ENCODE data around the gene F2RL3.

Gene F2RL3

DNA sequence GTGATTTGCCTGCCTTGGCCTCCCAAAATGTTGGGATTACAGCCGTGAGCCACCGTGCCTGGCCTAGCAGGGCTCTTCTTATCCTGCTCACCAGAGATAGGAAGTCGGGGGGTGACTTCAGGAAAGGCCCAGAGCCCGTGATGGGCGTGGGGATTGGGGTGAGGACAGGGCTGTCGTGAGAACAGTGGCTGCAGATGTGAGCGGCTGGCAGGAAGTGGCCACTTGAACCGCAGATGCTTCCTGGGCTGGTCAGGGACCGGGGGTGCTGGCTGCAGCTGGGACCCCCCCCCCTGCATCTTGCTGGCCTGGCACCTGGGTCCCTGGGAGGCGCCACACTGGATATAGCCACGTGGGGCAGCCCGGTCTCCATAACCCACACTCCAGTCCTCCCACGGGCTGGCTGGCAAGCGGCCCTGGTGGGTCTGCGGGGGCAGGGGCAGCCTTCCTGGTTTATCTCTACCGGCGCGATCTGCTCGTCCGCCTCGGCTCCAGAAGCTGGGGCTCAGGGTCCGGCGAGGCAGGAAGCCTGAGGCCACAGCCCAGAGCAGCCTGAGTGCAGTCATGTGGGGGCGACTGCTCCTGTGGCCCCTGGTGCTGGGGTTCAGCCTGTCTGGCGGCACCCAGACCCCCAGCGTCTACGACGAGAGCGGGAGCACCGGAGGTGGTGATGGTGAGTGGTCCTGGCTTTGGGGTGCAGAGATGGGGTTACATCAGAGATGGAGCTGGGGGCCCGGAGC lies at the start of gene F2RL3:
TSS of gene F2RL3 (plus strand) at position 371 of the 737 bp plus-strand sequence. CDS start at position 562, 191 bp downstream.
- DNase-seq (ENCODE audit: low read depth in 1 of 2, low spot score in 1 of 2), result no peak

DNA sequence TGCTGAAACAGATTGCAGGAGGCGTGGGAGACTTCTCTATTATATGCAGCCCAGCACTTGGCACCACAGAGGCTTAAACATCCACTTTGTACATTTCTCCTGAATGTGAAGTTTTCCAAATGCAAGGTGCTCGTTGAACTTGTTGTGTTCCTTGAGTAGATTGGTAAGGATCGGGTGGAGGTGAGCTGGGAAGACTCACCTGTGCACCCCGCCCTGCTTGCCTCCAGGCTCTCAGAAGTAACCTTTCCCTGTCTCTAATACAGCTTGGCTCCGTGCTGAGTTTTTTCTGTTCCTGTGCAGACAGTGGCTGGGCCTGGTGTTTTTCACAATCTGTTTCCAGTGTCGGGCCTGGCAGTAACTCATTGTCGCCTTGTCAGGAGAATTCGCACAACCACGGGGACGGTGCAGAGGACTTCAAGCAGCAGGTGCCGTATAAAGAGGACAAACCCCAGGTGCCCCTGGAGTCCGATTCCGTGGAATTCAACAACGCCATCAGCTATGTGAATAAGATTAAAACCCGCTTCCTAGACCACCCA lies 47.3 kb upstream of the F2RL3 start:
- DNase-seq (ENCODE audit: low read depth in 1 of 2, low spot score in 1 of 2), result no peak

DNA sequence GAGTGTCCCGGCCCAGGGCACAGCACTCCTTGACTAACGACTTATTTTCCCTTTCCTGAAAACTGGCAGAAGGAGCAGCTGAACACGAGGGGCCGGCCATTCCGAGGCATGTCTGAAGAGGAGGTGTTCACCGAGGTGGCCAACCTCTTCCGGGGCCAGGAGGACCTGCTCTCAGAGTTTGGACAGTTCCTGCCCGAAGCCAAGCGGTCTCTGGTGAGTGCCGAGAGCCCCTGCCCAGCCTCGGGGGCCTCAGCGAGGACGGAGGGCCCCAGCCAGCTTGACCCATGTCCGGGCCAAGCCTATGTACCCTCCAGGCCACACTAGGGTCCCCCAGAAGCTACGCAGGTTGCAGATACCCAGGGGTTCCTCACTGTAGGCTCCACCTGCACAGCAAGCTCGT lies 41.9 kb upstream of the F2RL3 start:
- DNase-seq (ENCODE audit: low read depth in 1 of 2, low spot score in 1 of 2), result no peak

DNA sequence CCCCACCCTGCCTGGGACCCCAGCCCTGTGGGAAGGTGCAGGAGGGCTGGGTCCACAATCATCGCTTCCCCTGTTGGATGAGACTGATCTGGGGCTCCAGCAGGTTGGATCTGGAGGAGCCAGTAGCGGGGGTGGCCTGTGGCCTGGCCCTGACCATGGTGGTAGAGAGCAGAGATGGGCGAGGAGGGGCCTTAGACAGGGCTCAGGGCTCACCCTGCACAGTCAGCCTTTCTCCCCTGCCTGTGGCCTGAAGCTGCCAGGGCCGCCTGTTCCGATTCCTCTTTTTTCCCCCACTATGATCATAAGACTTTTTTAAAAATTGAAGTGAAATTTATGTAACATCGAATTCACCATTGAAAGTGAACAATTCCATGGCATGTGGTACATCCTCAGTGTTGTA lies 41.4 kb upstream of the F2RL3 start:
- DNase-seq (ENCODE audit: low read depth in 1 of 2, low spot score in 1 of 2), result no peak

DNA sequence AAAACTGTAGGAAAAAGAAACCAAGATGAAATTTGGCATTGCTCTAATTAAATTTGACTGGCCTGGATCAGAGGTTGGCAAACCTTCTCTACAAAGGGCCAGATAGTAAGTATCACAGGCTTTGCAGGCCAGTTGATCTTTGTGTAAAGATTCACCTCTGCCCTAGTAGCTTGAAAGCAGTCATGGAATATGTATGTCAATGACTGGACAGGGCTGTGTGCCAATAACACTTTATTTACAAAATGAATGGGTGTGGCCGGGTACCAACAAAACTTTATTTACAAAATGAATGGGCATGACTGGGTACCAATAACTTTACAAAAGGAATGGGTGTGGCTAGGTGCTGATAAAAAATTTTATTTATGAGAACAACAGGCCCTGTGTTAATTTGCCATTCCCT lies 39.6 kb upstream of the F2RL3 start:
- DNase-seq (ENCODE audit: low read depth in 1 of 2, low spot score in 1 of 2), result no peak

DNA sequence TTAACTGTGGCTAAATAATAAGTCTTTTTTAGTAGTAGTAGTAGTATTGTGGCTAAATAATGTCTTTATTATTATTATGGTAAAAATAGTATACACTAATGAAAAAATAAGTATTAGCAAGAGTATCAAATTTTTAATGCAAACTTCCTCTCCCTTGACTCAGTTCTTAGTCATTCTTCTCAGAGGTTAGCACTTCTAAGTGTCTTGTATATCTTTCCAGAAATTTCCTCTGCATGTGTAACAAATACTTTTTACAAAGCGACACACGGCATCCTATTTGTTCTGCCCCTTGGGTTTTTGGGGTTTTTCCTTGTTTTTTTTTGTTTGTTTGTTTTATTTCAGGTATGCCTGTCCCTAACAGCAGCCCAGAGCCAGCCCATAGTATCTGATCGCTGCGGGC lies 38.7 kb upstream of the F2RL3 start:
- no peak for DNase-seq (ENCODE audit: low read depth in 1 of 2, low spot score in 1 of 2)

DNA sequence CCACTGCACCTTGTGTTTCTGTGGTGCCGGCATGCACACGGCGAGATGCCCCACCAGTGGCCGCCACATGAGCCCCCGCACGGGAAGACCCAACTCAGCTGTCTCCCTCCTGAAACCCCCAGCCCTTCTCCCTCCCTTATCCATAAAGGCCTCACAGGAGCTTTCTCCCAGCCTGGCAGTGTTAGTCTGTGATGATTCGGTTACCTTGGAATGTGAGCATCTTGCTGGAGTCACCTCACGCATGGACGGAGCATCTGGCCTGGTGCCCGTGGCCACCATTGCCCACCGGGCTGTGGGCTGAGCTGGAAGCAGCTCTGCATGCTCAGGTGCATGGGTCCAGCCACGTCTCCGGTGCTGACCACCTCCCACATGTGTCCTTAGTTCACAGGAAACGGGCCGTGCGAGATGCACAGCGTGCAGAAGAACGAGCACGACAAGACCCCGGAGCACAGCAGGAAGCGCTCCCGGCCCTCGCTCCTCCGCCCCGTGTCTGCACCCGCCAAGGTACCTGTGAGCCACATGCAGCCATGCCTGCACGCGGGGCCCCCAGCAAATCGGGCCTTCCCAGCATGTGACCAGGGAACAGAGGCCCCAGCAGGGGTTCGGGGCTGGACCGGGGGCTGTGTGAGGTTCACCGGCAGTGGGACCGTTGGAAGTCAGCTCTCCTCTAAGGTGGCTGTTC lies 37.6 kb upstream of the F2RL3 start:
- no peak for DNase-seq (ENCODE audit: low read depth in 1 of 2, low spot score in 1 of 2)

DNA sequence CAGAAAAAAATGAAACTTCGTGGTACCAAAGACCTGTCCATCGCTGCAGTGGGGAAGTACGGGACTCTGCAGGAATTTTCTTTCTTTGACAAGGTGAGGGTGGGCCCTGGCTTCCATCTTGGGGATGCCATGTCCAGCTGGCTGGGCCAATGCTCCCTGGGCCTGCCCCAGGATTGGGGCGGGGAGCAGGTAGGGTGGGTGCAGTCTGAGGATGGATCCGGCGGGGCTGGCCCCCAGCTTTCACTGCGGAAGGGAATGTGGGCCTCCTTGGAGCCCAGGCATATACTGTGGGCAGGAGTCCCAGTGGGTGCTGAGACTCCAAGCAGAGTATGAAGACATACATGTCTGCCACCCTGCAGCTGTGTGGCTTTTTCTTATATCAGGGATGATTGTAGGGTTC lies 35.7 kb upstream of the F2RL3 start:
- DNase-seq (ENCODE audit: low read depth in 1 of 2, low spot score in 1 of 2), result no peak

DNA sequence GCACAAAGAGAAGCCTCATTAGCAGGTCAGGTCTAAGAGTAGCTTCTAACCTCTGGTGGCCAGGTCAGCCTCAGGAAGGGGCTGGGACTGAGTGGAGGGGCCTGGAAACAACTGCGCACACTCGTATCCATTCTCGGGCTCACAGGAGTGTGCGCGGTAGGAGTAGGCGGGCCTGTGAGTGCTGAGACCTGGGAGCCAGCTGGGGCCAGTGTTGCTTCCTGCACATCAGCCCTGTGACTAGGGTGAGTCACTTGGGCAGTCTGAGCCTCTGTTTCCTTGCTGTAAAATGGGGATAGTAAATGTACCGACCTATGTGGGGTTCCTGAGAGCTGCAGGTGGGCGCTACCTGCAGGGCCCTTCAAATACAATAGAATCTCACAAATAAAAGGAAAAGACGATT lies 32.7 kb upstream of the F2RL3 start:
- DNase-seq (ENCODE audit: low read depth in 1 of 2, low spot score in 1 of 2), result no peak

DNA sequence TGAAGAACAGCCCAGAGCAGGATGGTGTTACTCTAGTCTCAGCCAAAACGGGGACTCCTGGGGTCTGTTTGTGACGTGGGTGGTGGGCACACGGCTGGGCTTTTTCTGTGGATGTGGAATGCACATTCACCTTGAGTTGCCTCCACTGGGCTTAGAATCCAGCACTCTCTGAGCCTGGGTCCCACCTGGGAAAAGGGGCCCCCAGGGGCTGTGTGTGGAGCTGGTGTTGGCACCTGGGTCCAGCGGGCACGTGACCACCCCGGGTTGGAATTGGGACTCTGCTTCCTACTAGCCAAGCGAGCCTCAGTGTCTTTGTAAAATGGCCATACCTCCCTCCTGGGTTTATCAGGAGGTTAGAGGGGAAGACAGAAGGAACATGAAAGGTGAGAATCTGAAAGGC lies 29.2 kb upstream of the F2RL3 start:
- no peak for DNase-seq (ENCODE audit: low read depth in 1 of 2, low spot score in 1 of 2)

DNA sequence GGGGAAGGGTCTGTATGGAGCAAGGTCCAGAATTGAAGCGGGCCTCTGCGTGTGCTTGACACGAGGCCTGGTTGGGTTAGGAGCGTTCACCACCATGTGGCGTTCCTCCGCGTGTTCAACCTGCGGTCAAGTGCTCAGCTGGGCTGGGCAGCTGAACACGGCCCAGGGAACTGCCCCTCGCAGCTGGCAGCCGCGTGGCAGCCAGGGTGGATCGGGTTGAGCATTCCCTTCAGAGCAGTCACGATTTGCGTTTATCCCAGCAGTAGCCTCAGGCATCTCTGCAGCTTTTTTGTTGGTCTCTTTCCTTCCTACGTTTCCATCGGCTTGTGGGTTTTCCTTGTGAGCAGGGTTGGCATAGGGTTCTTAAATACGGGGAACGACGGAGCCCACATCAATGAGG lies 28.7 kb upstream of the F2RL3 start:
- no peak for DNase-seq (ENCODE audit: low read depth in 1 of 2, low spot score in 1 of 2)

DNA sequence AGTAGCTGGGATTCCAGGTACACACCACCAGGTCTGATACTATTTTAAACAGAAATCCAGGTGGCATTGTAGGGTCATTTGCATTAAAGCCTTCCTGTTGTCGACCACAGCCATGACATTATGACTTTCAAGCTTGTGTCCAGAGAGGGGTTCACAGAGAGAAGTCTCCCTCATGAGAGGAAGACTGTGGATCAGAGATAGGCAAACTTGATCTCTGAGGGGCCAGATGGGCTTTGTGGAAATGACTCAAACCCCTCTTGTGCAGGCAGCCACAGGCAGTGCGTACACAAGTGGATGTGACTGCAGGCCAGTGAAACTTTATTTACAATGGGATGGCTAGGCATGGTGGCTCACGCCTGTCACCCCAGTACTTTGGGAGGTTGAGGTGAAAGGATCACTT lies 27.8 kb upstream of the F2RL3 start:
- no peak for DNase-seq (ENCODE audit: low read depth in 1 of 2, low spot score in 1 of 2)

DNA sequence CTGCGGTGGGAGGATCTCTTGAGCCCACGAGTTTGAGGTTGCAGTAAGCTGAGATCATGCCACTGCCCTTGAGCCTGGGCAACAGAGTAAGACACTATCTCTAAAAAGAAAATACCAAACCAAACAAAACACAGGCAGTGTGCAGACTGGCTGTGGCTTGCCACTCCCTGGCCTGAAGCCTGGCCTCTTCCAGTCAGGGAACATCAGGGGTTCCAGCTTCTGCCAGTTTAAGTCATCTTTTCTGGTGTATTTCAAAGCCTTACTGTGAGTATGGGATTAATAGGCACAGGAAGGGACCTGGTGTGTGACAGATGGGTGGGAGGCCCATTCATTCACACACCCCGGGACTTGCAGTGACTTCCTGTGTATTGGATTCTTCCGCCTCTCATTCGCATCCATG lies 27.0 kb upstream of the F2RL3 start:
- DNase-seq (ENCODE audit: low read depth in 1 of 2, low spot score in 1 of 2), result no peak

DNA sequence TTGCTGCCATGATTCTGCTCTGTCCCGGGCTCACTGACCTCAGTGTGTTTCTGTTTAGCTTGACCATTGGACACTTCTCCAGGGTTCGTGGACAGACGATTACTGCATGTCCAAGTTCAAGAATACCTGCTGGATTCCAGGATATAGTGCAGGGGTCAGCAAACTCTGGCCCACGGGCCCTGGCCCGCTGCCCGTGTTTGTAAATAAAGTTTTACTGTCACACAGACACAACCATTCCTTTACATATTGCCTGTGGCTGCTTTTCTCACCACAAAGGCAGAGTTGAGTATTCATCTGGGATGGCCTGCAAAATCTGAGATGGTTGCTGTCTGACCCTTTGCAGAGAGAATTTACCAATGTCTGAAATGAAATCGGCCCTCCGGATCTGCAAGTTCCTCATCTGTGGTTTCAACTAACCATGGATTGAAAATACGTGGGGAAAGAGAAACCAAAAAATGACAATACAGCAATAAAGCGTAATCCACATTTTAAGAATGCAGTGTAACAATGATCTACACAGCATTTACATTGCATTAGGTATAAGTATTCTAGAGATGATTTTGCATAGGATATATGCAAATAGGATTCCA lies 25.9 kb upstream of the F2RL3 start:
- no peak for DNase-seq (ENCODE audit: low read depth in 1 of 2, low spot score in 1 of 2)

DNA sequence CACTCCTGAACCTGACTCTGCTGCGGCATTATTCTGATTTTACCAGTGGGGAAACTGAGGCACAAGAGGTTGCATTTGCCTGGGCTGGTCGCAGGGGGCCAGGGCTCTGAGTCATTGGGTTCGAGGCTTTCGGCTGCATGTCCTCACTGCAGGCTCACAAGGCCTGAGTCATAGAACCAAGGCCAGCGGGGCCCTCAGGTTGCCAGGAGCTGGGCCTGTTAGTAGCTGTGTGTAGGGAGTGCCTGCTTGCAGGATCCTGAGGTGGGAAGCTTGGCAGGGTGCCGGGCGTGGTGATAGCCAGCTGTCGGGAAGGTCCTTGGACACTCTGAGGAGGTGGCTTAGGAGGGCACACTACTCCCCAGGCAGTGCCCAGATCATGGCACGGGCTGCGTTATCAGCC lies 21.6 kb upstream of the F2RL3 start:
- no peak for DNase-seq (ENCODE audit: low read depth in 1 of 2, low spot score in 1 of 2)

DNA sequence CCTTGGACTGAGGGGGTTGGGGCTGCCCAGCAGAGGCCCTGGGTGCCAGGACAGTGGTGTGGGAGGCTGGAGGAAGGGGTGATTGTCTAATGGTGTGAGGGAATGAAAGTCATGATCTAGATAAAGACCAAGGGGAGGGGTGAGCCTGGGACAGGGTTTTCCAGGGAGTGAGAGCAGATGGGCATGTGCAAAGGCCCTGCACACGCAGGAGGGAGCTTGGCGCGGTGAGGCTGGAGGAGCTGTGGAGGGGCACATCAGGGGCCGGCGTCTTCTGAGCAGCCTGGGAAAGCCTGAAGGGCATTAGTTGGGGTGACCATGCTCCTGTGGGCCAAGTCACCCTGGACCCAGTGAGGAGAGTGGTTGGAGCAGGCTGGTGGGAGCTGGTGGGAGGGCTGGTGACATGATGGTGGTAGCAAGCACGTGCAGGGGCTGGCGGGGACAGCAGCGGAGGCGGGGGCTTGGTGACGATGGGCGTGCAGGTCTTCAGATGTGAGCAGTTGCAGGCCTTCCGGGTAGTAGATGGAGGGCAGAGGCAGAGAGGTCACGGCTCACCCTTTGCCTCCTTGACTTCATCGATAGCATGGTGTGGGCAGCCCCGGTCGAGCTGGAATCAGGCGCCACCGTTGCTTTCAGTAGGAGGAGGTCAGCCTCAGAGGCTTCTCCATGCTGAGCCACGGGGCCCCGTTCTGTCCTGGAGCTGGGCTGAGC lies 20.2 kb upstream of the F2RL3 start:
- DNase-seq (ENCODE audit: low read depth in 1 of 2, low spot score in 1 of 2), result no peak

DNA sequence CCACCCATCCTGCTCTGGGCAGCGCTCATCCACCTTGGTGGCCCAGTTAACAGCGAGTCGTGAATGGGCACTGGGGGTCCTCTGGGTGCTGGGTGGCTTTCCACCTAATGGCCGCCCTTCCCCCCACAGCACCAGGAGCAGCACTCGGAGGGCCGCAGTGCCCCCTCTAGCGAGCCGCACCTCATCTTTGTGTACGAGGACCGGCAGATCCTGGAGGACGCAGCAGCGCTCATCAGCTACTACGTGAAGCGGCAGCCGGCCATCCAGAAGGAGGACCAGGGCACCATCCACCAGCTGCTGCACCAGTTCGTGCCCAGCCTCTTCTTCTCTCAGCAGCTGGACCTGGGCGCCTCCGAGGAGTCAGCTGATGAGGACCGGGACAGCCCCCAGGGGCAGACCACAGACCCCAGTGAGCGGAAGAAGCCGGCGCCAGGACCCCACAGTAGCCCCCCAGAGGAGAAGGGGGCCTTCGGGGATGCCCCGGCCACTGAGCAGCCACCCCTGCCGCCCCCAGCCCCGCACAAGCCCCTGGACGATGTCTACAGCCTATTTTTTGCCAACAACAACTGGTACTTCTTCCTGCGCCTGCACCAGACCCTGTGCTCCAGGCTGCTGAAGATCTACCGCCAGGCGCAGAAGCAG lies 19.3 kb upstream of the F2RL3 start:
- DNase-seq (ENCODE audit: low read depth in 1 of 2, low spot score in 1 of 2), result no peak

DNA sequence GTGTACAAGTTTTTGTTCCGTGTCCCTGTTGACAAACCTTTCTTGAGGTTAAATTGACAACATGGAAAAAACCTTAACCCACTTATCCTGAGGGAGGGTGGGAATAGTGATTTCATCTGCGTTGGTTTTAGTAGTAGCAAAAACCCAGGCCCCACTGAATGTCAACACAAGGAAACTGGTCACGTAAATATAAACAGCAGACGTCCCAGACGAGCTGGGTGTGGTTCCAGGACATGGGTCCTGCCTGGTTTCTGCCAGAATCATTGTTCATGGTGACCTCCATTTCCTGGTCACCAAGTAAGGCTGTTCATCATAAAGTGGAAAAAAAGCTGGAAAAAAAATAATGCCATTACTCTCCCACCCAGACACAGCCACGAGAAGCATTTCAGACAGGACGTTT lies 16.9 kb upstream of the F2RL3 start:
- no peak for DNase-seq (ENCODE audit: low read depth in 1 of 2, low spot score in 1 of 2)

DNA sequence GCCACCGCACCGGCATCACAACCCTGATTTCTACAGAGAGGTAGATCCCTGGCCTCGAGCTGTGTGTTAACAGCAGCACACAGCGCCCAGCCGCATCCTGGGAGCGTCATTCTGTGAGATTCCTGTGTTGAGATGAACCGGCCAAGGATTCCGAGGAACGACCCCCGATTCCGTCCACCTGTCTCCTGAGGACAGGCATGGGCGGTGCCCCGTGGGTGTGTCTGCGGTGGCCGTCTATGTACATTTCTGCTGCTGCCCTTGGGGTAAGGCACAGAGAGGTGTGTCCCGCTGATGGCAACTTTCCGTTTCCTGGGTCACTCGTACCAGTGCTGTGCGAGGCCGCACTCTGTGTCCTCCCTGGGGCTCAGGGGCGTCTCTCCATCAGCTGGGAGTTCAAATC lies 16.1 kb upstream of the F2RL3 start:
- DNase-seq (ENCODE audit: low read depth in 1 of 2, low spot score in 1 of 2), result no peak

DNA sequence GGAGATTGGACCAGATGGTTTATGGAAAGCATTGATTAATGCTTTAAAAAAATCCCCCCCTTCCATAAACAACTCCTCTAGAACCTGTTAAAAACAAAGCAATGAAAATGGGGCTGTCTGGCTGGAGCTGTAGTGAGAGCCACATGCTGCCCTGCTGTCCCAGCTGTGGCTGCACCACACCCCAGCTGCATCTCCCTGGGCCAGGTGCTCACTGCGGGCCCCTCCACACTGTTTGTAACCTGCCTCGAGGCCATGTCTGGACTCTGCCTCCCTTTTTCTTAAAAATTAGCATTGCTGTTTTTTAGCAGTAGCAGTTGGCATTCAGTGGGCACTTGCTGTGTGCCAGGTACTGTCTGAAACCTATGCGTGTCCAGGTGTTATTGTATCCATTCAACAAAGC lies 15.2 kb upstream of the F2RL3 start:
- DNase-seq (ENCODE audit: low read depth in 1 of 2, low spot score in 1 of 2), result no peak

DNA sequence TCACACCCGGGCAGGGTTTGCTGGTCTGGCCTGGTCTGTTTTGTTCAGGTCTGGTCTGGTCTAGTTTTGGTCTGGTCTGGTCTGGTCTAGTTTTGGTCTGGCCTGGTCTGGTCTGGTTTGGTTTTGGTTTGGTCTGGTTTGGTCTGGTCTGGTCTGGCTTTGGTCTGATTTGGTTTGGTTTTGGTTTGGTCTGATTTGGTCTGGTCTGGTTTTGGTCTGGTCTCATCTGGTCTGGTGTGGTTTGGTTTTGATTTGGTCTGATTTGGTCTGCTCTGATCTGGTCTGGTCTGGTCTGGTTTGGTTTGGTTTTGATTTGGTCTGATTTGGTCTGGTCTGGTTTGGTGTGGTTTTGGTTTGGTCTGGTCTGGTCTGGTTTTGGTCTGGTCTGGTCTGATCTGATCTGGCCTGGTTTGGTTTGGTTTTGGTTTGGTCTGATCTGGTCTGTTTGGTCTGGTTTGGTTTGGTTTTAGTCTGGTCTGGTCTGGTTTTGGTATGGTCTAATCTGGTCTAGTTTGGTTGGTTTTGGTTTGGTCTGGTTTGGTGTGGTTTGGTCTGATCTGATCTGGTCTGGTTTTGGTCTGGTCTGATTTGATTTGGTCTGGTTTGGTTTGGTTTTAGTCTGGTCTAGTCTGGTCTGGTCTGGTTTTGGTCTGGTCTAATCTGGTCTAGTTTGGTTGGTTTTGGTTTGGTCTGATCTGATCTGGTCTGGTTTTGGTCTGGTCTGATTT lies 14.4 kb upstream of the F2RL3 start:
- DNase-seq (ENCODE audit: low read depth in 1 of 2, low spot score in 1 of 2), result no peak
